Stimulated activated CD4-positive, alpha-beta T cell treated with anti-CD3 and anti-CD28 coated beads, Interleukin-4, amount 100 ng/mL, for 1 hour (primary cell): Measurements from ENCODE around the gene ZRANB1.

Experiments
- DNase-seq: peaks from one replicate; pipeline ENCODE4 v3.0.0-alpha.2; 2020

ZRANB1 gene

DNA sequence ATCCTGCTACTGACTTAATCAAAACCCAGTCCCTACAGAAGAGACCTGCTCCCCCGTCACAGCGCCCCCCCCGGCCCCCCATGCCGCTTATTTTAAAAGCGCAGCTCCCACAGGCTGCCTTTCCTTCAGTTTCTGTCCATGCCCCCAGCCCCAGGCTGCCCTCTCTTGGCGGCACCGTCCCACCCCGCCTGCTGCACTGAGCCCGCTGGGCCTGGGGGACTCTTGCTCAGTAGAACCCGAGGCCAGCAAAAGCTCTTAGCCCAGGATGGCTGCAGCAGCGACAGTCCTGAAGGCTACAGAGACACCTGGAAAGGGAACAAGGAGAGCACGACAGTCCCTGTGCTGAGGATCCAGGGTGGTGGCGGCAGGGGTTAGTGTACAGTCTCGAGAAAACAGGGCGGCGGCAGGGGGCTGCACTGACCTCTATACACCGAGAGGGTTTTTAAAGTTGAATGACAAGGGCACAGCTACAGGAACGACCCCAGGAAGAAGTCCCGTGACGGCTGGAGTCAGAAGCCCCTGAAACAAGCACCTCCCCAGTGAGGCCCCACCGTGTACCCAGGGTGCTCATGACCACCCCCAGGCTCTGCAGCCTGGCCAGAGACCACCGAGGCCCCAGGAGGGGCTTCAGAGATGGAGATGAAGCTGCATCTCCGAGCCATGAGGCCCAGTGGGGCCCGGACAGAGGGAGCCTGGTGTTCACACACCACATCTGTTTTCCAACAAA lies 54.4 kb downstream of the ZRANB1 start:
- DNase-seq = no peak

GRCh38 chr10:124996854-124997215 lies 54.9 kb downstream of the ZRANB1 start:
- DNase-seq = no peak

- no peak for DNase-seq
These were observed 55.4 kb downstream of the ZRANB1 start for GRCh38 chr10:124997306-124997705.

GRCh38 chr10:124997771-124998623 lies 56.1 kb downstream of the ZRANB1 start:
- no peak for DNase-seq

- no peak for DNase-seq
These were observed 56.8 kb downstream of the ZRANB1 start for GRCh38 chr10:124998624-124999291.

GRCh38 chr10:124999433-125000365 lies 57.8 kb downstream of the ZRANB1 start:
- DNase-seq = no peak

GRCh38 chr10:125000366-125001312 lies 58.7 kb downstream of the ZRANB1 start:
- no peak for DNase-seq

DNA sequence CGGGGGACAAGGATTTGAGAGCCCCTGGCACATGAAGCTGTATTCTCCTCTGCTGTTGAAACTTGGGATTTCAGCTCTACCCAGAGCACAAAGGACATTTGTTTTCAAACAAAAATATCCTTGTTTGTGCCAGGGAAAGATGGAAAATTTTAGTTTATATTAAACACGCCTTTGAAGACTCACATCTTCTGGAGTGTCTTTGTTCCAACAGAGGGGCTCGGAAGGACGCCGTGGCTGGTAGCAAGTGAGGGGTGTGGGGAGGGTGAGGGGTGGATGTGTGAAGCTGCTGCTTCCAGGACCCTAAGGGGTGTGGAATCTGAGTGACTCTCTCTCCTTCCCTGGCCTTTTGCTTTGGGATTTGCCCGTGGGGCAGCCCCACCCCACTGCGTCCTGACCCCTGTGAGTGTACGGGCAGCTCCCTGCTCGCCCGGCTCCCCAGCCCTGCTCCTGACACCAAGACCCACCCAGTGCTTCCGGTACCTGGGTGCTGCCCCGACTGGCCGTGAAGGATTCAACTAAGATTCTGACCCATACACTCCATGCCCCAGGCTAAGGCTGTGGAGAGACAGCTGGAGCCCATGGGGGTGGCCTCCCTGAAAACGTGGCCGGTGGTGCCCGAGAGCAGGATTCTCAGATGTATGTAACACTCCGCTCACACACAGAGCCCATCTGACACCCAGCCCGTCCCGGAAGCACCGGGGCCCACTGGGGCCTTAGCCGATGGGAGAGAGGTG lies 59.6 kb downstream of the ZRANB1 start:
- DNase-seq = no peak

DNA sequence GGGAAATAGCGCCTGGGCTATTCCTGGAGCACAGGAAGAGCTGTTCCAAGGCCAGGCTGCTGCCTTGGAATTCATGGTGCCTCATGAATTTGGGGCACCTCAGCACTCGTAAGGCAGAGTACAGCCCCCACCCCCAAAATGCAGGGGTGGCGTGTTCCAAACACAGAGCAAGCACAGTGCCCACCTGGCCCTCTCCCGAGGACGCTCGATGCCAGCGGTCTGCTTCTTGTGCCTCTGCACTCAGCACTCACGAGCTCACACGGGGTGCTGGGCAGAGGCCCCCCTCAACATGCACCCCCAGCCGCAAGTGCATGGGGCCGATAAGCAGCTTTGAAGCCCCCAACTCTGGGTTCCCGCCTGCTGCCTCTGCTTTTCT lies 60.1 kb downstream of the ZRANB1 start:
- no peak for DNase-seq

- DNase-seq = no peak
These were observed 60.7 kb downstream of the ZRANB1 start for GRCh38 chr10:125002423-125003145.

DNA sequence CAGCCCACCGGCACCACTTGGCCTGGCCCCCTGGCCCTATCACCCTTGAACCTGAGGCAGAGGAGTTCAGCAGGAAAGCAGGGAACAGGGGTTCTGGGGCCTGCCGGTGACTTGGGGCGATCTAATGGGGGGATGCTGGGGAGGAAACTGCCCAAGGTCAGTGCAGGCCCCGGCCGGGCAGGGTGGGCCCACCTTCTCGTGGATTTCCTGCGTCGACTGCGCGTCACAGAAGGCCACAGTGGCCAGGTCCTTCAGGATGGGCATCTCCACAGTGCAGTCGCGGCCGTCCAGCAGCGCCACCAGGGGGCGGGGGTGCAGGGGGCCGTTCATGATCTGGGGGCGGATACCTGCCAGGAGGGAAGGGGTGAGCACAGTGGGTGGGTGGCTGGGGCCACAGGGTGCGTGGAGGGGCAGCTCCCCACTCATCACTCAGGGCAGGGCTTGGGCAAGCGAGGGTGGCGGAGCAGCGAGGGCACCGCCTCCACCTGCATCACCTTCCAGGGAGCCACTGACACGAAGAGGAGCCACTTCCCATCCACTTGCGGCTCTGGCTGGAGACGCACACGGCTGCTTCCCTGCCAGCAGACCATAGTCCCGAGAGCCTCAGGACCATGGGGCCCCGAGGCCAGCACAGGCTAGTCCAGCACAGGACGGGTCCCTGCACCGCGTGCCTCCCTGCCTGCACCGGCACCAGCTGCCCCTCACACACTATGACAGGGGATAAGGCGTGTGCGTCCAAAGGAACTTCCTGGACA lies 61.4 kb downstream of the ZRANB1 start:
- DNase-seq = no peak

DNA sequence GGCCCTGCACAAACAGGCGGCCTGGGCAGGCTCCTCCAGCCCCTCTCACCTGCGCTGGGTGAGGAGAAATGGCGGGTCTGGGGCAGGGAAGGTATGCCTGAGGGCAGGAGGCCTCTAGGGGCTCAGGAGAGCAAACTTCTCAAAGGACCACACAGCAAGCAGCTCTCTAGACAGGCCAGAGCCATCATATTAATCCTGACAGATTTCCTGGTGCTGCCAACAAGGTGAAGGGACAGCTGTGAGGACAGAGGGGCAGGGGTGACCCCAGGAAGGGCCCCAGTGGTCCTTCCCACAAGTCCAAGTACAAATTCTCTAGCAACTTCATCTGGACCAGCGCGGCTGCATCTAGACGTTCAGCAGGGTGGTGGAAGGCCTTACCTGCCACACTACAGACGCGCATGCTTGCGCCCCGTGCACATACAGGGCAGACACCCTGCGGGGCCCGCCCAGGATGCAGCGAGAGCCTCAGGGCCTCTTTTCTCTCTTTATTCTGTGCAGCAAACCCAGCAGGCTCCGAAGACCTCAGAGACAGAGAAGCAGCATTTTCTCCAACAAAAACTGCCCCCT lies 62.1 kb downstream of the ZRANB1 start:
- DNase-seq = no peak

DNA sequence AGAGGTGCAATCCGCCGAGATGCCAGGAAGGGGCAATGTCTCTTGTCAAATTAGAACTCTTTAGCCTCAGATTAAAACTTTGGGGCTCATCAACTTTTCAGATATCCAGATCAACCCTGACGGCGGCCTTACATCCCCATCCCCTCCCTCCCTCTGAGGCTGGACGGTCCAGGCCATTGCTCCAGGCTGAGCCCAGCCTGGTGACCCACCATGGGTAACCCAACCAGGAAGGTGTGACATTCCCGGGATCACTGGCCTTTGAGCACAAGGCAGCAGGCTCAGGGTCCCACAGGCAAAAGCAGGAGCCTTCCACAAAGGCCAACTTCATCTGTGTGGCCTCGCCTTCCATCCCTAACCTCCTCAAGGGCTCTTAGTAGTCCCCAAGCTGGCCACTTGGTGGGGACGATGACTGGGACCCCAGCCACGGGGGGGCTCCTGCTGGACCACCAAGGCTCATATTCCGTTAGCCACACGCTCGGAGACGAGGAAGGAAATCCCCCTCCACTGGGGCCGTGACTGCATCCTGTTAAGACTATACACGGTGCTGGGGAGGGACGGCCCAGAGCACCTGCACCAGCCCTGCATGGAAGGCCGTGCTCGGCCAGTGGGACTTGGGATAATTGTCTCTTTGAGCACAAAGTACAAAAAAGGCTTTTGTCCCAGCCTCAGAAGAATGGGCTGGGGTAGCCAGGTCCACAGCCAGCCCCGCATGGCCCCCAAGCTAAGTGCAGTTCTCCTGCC lies 62.8 kb downstream of the ZRANB1 start:
- DNase-seq = no peak

- DNase-seq = no peak
These were observed 63.6 kb downstream of the ZRANB1 start for GRCh38 chr10:125005312-125006187.

GRCh38 chr10:125006188-125006680 lies 64.3 kb downstream of the ZRANB1 start:
- no peak for DNase-seq

- no peak for DNase-seq
These were observed 65.1 kb downstream of the ZRANB1 start for GRCh38 chr10:125006921-125007426.

DNA sequence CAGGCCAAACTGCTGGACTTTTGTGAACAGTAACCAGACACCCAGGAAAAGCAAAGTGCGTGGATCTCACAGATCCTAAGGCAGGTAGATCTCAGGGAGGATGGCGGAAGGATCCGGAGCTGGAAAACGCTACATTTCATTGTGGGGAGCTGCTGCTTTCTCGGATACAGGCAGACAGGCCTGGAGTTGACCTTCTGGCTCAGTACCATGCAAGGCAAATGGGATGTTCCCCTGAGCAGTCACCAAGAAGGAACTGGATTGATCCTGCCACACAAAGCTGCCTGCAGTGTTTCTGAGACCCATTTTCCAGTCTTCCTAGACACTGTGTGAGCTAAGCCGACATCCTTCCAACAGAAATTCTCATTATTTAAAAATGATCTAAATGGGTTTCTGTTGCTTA lies 65.5 kb downstream of the ZRANB1 start:
- DNase-seq = no peak
